HCT116 (cell line): ENCODE measurements around the gene KCNB1. TPM values are rescaled to one million over a fixed set of nuclear protein-coding genes. Genes with fewer than 3 reads are reported as not detected.

ENCODE experiments used
- ATAC-seq: fragments of 200-7000 bp; cut with Tn5 transposase; 2 replicates; pipeline ENCODE4 v1.9.1; 2020; ENCODE audit warnings: mild to moderate bottlenecking, moderate library complexity
- BruUV-seq: library from RNA; stranded (reverse); fragments of 400-500 nt; replicated peaks from 2 replicates; lab custom pipeline; 2021; lab: Mats Ljungman, UMichigan
- CTCF ChIA-PET: fragments of 300-600 bp; sonication (Branson Sonifier 250); formaldehyde crosslinking; loops from one replicate; lab custom pipeline; 2021; ENCODE audit warnings: antibody characterized with exemption; lab: Charles Lee
- POLR2A ChIA-PET: fragments of 300-600, 350-600 bp; sonication (Branson Sonifier 250); formaldehyde crosslinking; loops from one replicate; lab custom pipeline; 2021; ENCODE audit warnings: antibody characterized with exemption; lab: Charles Lee
- RAD21 ChIA-PET, 2 experiments: fragments of 300-600 bp; sonication (Branson Sonifier 250); formaldehyde crosslinking; loops; one replicate each; lab custom pipeline; 2023; ENCODE audit warnings: low total read pairs in 2 of 2; ENCODE audit not compliant: uncharacterized antibody in 2 of 2, unreplicated experiment in 2 of 2, low non-redundant PET in 1 of 2; lab: Charles Lee
- DNase-seq: peaks from one replicate; pipeline ENCODE4 v3.0.0-alpha.2; 2010; ENCODE audit warnings: low read depth, low spot score
- H2AFZ ChIP-seq: fragments of 200-600 bp; shearing (Covaris generic), sonication (generic); 2 replicates; pipeline ENCODE4 v1.6.1; 2017; ENCODE audit warnings: low read depth, mixed run types, mixed read lengths, antibody characterized with exemption, low read length; ENCODE audit not compliant: poor library complexity, severe bottlenecking
- H3K27ac ChIP-seq: 2 replicates; pipeline ENCODE4 v1.5.1; 2012; ENCODE audit warnings: low read depth, low read length
- H3K27me3 ChIP-seq: fragments of 200-600 bp; sonication (generic); 2 replicates; pipeline ENCODE4 v1.6.1; 2016; ENCODE audit warnings: mixed run types, low read length, mixed read lengths; ENCODE audit not compliant: insufficient read depth
- H3K36me3 ChIP-seq, 2 experiments: fragments of 200-500 bp in 1 of 2; fragments of 200-600 bp in 1 of 2; sonication (Bioruptor generic) in 1 of 2; sonication (generic) in 1 of 2; 2 replicates each; pipeline versions ENCODE4 v1.5.1 to v1.6.1; 2014 to 2016; ENCODE audit warnings: low read length in 2 of 2, inconsistent platforms in 1 of 2, mixed read lengths in 1 of 2, mixed run types in 1 of 2; ENCODE audit not compliant: insufficient read depth in 2 of 2, control insufficient read depth in 1 of 2
- H3K4me1 ChIP-seq, 2 experiments: fragments of 200-600 bp in 1 of 2; sonication (generic) in 1 of 2; 2 replicates each; pipeline versions ENCODE4 v1.5.1 to v1.6.1; 2012 to 2017; ENCODE audit warnings: low read length in 2 of 2, inconsistent platforms in 1 of 2, mild to moderate bottlenecking in 1 of 2, mixed read lengths in 1 of 2, mixed run types in 1 of 2, moderate library complexity in 1 of 2; ENCODE audit not compliant: insufficient read depth in 2 of 2, control insufficient read depth in 1 of 2
- H3K4me2 ChIP-seq: fragments of 200-600 bp; sonication (generic); 2 replicates; pipeline ENCODE4 v1.6.1; 2017; ENCODE audit warnings: mixed run types, low read length, mixed read lengths
- H3K4me3 ChIP-seq, 2 experiments: fragments of 200-600 bp in 1 of 2; sonication (generic) in 1 of 2; replicated peaks in 1 of 2; 2 replicates each; pipeline ENCODE4 v1.5.1; 2011 to 2016; ENCODE audit warnings: low read length in 2 of 2, control low read depth in 1 of 2, low read depth in 1 of 2, mild to moderate bottlenecking in 1 of 2, mixed read lengths in 1 of 2, mixed run types in 1 of 2
- H3K79me2 ChIP-seq: fragments of 200-600 bp; sonication (generic); 2 replicates; pipeline ENCODE4 v1.6.1; 2017; ENCODE audit warnings: mild to moderate bottlenecking, mixed run types, low read length, moderate library complexity, mixed read lengths; ENCODE audit not compliant: insufficient read depth
- H3K9ac ChIP-seq: fragments of 200-600 bp; sonication (generic); 2 replicates; pipeline ENCODE4 v1.6.1; 2016; ENCODE audit warnings: low read length, mixed read lengths
- H3K9me2 ChIP-seq: fragments of 200-600 bp; sonication (generic), shearing (Covaris generic); 2 replicates; pipeline ENCODE4 v1.6.1; 2017; ENCODE audit warnings: mixed run types, mild to moderate bottlenecking, moderate library complexity; ENCODE audit not compliant: insufficient read depth
- H3K9me3 ChIP-seq, 2 experiments: fragments of 200-500 bp in 1 of 2; fragments of 200-600 bp in 1 of 2; sonication (Bioruptor generic) in 1 of 2; sonication (generic) in 1 of 2; 2 replicates each; pipeline ENCODE4 v1.6.1; 2014 to 2017; ENCODE audit warnings: low read length in 2 of 2, mixed read lengths in 2 of 2, inconsistent platforms in 1 of 2, low read depth in 1 of 2, mild to moderate bottlenecking in 1 of 2, mixed run types in 1 of 2, moderate library complexity in 1 of 2; ENCODE audit not compliant: control insufficient read depth in 1 of 2, insufficient read depth in 1 of 2
- H4K20me1 ChIP-seq: fragments of 200-600 bp; sonication (generic), shearing (Covaris generic); 2 replicates; pipeline ENCODE4 v1.6.1; 2017; ENCODE audit warnings: mixed run types, mild to moderate bottlenecking, moderate library complexity; ENCODE audit not compliant: insufficient read depth
- CTCF ChIP-seq, 3 experiments: fragments of 200-600 bp in 1 of 3; sonication (generic) in 1 of 3; IDR thresholded peaks in 2 of 3; conservative IDR thresholded peaks in 1 of 3; 2 replicates each; pipeline ENCODE4 v1.5.1; 2012 to 2017; ENCODE audit warnings: low read depth in 2 of 3, low read length in 2 of 3, antibody characterized with exemption in 1 of 3, borderline replicate concordance in 1 of 3, control low read depth in 1 of 3, mild to moderate bottlenecking in 1 of 3, mixed read lengths in 1 of 3, mixed run types in 1 of 3, moderate library complexity in 1 of 3; ENCODE audit not compliant: insufficient read depth in 1 of 3
- EGR1 ChIP-seq: IDR thresholded peaks from 2 replicates; pipeline ENCODE4 v1.6.1; 2012; ENCODE audit warnings: low read depth
- ELF1 ChIP-seq: IDR thresholded peaks from 2 replicates; pipeline ENCODE4 v1.6.1; 2012; ENCODE audit warnings: low read depth, borderline replicate concordance
- EZH2phosphoT487 ChIP-seq: fragments of 200-600 bp; IDR thresholded peaks from 2 replicates; pipeline ENCODE4 v1.6.1; 2018; ENCODE audit warnings: antibody characterized with exemption, borderline replicate concordance
- FOSL1 ChIP-seq: IDR thresholded peaks from 2 replicates; pipeline ENCODE4 v1.6.1; 2012; ENCODE audit warnings: low read depth
- JUND ChIP-seq: IDR thresholded peaks from 2 replicates; pipeline ENCODE4 v1.6.1; 2012
- POLR2A ChIP-seq: IDR thresholded peaks from 2 replicates; pipeline ENCODE4 v1.7.0; 2011; ENCODE audit warnings: borderline replicate concordance; ENCODE audit not compliant: insufficient read depth, insufficient read length; ENCODE audit errors: extremely low read depth
- RAD21 ChIP-seq: IDR thresholded peaks from 2 replicates; pipeline ENCODE4 v1.6.1; 2012; ENCODE audit warnings: low read depth, mild to moderate bottlenecking
- REST ChIP-seq: IDR thresholded peaks from 2 replicates; pipeline ENCODE4 v1.6.1; 2012; ENCODE audit warnings: low read depth
- SIN3A ChIP-seq: IDR thresholded peaks from 2 replicates; pipeline ENCODE4 v1.6.1; 2012; ENCODE audit warnings: low read depth
- SP1 ChIP-seq: IDR thresholded peaks from 2 replicates; pipeline ENCODE4 v1.6.1; 2012; ENCODE audit warnings: low read depth
- SRF ChIP-seq: IDR thresholded peaks from 2 replicates; pipeline ENCODE4 v1.6.1; 2012; ENCODE audit warnings: low read depth
- TCF7L2 ChIP-seq: IDR thresholded peaks from 2 replicates; pipeline ENCODE4 v1.7.0; 2011; ENCODE audit warnings: borderline replicate concordance, inconsistent platforms; ENCODE audit not compliant: insufficient read depth, insufficient read length; ENCODE audit errors: extremely low read depth
- YY1 ChIP-seq: IDR thresholded peaks from 2 replicates; pipeline ENCODE4 v1.6.1; 2011; ENCODE audit warnings: low read length, low read depth, moderate library complexity, mild to moderate bottlenecking; ENCODE audit not compliant: insufficient replicate concordance; ENCODE audit errors: extremely low read depth
- ZBTB33 ChIP-seq: IDR thresholded peaks from 2 replicates; pipeline ENCODE4 v1.6.1; 2011; ENCODE audit warnings: mild to moderate bottlenecking, low read length, moderate library complexity; ENCODE audit not compliant: insufficient replicate concordance; ENCODE audit errors: extremely low read depth
- ZFX ChIP-seq: fragments of 450-650 bp; IDR thresholded peaks from 2 replicates; pipeline ENCODE4 v1.6.1; 2017
- ZNF274 ChIP-seq: fragments of 200-500 bp; sonication (Bioruptor generic); IDR thresholded peaks from 2 replicates; pipeline ENCODE4 v1.6.1; 2014; ENCODE audit warnings: mild to moderate bottlenecking, low read depth, low read length, inconsistent platforms
- intact Hi-C: fragments of 100-400 bp; cut with micrococcal nuclease; formaldehyde crosslinking; loops from 2 replicates; pipeline ENCODE4 v1.10.0; 2022
- total RNA-seq: library from RNA; stranded (reverse); gene quantifications from one replicate; pipeline ENCODE4 v1.2.1, GENCODE V29; 2021; ENCODE audit not compliant: unreplicated experiment
- TF ChIP-seq, protein P1 (sequence below): IDR thresholded peaks from 2 replicates; pipeline ENCODE4 v1.6.1; 2012

Gene KCNB1
- total RNA-seq, 1 experiment from 2014 or later = 0.79 TPM

DNA sequence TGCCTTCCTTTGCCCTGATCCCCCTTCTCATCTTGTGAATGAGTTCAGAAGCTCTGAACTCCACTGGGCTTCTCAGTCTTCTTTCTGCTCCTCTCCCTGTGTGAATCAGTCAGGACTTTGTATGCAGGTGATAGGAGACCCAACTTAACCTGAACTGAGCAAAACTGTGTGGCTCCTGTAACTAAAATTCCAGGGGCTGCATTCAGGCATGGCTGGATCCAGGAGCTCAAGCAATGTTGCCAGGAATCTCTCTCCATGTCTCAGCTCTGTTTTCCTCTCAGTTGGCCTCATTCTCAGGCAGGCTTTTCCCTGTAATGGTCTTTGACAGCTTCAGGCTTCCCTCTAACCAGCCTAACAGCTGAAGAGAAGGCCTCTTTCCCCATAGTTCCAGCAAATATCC is 153.7 kb downstream of the KCNB1 start:
- ChIA-PET CTCF (no interaction called here), RAD21 (no interaction called here), POLR2A (no interaction called here)
- Histone ChIP-seq H2AFZ (no peak overlapping the region), H4K20me1 (no peaks in the 10 kb centered on the region), H3K9ac (no peak overlapping the region), H3K4me2 (no peak overlapping the region), H3K79me2 (no peaks in the 10 kb centered on the region), H3K27me3 (peaks cover 36% of the 10 kb centered on the region; the same call in 1 of the 2 replicates), H3K27ac (no peak overlapping the region), H3K4me3 (no peak overlapping the region), H3K36me3 (no peaks in the 10 kb centered on the region), H3K9me3 (no peaks in the 10 kb centered on the region), H3K9me2 (no peaks in the 10 kb centered on the region), H3K4me1 (peaks cover 2 to 4% of the 10 kb centered on the region in 2 experiments; a peak in 2 of 4 replicates)
- DNase-seq (no peak), ATAC-seq (no peak)
- BruUV-seq = no TSS peak
- intact Hi-C loops = no loop called here
- TF ChIP-seq RAD21 (no peak), TCF7L2 (no peak), ZBTB33 (no peak), FOSL1 (no peak), POLR2A (no peak), JUND (no peak), EGR1 (no peak), SIN3A (no peak), SRF (no peak), EZH2phosphoT487 (no peak), YY1 (no peak), SP1 (no peak), ZNF274 (no peak), CTCF (IDR thresholded peaks at IDR 0.05 in 2 of 3, conservative IDR thresholded peaks at IDR 0.05 in 1 of 3; ENCODE audit: borderline replicate concordance in 1 of 3, insufficient read depth in 1 of 3, low read depth in 2 of 3, low read length in 2 of 3) (no peak), REST (no peak), ELF1 (no peak), ZFX (no peak)
- TF ChIP-seq, protein P1, sequence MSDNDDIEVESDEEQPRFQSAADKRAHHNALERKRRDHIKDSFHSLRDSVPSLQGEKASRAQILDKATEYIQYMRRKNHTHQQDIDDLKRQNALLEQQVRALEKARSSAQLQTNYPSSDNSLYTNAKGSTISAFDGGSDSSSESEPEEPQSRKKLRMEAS = no peak
